Measurements from ENCODE around the gene LRRN2.

The LRRN2 gene

GRCh38 chr1:204624631-204625216, 60.8 kb downstream of the LRRN2 start:
- no peak for DNase-seq

GRCh38 chr1:204623894-204624361, 61.6 kb downstream of the LRRN2 start:
- DNase-seq = peak in 1 of 2 experiments; percentile 6

GRCh38 chr1:204623365-204623893, 62.1 kb downstream of the LRRN2 start:
- no peak for DNase-seq

- no peak for DNase-seq
These were observed 63.5 kb downstream of the LRRN2 start for GRCh38 chr1:204621996-204622395.

GRCh38 chr1:204621396-204621795, 64.1 kb downstream of the LRRN2 start:
- DNase-seq = no peak

GRCh38 chr1:204619721-204620120, 65.8 kb downstream of the LRRN2 start:
- no peak for DNase-seq

GRCh38 chr1:204618148-204618760, 67.3 kb downstream of the LRRN2 start:
- no peak for DNase-seq

- DNase-seq = no peak
These were observed 68.0 kb downstream of the LRRN2 start for GRCh38 chr1:204617256-204618147.

GRCh38 chr1:204616641-204617040, 68.9 kb downstream of the LRRN2 start:
- no peak for DNase-seq

- DNase-seq = no peak
These were observed 69.7 kb downstream of the LRRN2 start for GRCh38 chr1:204615881-204616280.

GRCh38 chr1:204613636-204614035, 71.9 kb downstream of the LRRN2 start:
- no peak for DNase-seq

- DNase-seq = no peak
These were observed 73.2 kb downstream of the LRRN2 start for GRCh38 chr1:204612326-204612725.

- DNase-seq = no peak
These were observed 74.5 kb downstream of the LRRN2 start for GRCh38 chr1:204611036-204611435.

GRCh38 chr1:204607910-204608309, 77.6 kb downstream of the LRRN2 start:
- no peak for DNase-seq

GRCh38 chr1:204605791-204606190, 79.7 kb downstream of the LRRN2 start:
- no peak for DNase-seq

GRCh38 chr1:204602871-204603542, 82.5 kb downstream of the LRRN2 start:
- no peak for DNase-seq

- DNase-seq = no peak
These were observed 83.4 kb downstream of the LRRN2 start for GRCh38 chr1:204602111-204602579.

GRCh38 chr1:204600968-204601367, 84.6 kb downstream of the LRRN2 start:
- no peak for DNase-seq

- no peak for DNase-seq
These were observed 85.3 kb downstream of the LRRN2 start for GRCh38 chr1:204600203-204600602.

- no peak for DNase-seq
These were observed 85.9 kb downstream of the LRRN2 start for GRCh38 chr1:204599596-204599995.

GRCh38 chr1:204599098-204599497, 86.4 kb downstream of the LRRN2 start:
- DNase-seq = no peak

- DNase-seq = no peak
These were observed 87.1 kb downstream of the LRRN2 start for GRCh38 chr1:204598319-204598969.
